Fibroblast of skin of right quadriceps (primary cell): ENCODE results near the gene CENPP.

Experiments used
- DNase-seq: peaks from one replicate; pipeline ENCODE4 v3.0.0-alpha.2; 2013

The CENPP gene

GRCh38 chr9:92603100-92603499 lies 277.3 kb downstream of the CENPP start:
- no peak for DNase-seq

GRCh38 chr9:92603990-92604389 lies 278.2 kb downstream of the CENPP start:
- DNase-seq: no peak

- no peak for DNase-seq
Measured at GRCh38 chr9:92605224-92605623, 279.5 kb downstream of the CENPP start.

GRCh38 chr9:92607088-92607487 lies 281.3 kb downstream of the CENPP start:
- DNase-seq: peak; percentile 80

GRCh38 chr9:92607773-92608172 lies 282.0 kb downstream of the CENPP start:
- DNase-seq: peak; percentile 89

- DNase-seq: peak; percentile 24
Measured at GRCh38 chr9:92608241-92608908, 282.6 kb downstream of the CENPP start.

- peak; percentile 31 for DNase-seq
Measured at GRCh38 chr9:92608909-92609445, 283.2 kb downstream of the CENPP start.

GRCh38 chr9:92610470-92611420 lies 285.0 kb downstream of the CENPP start:
- DNase-seq: no peak

GRCh38 chr9:92611621-92612285 lies 286.0 kb downstream of the CENPP start:
- no peak for DNase-seq

- no peak for DNase-seq
Measured at GRCh38 chr9:92612292-92612691, 286.5 kb downstream of the CENPP start.

- DNase-seq: no peak
Measured at GRCh38 chr9:92612816-92613215, 287.1 kb downstream of the CENPP start.

GRCh38 chr9:92613268-92614122 lies 287.7 kb downstream of the CENPP start:
- DNase-seq: no peak

GRCh38 chr9:92614123-92614510 lies 288.4 kb downstream of the CENPP start:
- no peak for DNase-seq

GRCh38 chr9:92614763-92615461 lies 289.2 kb downstream of the CENPP start:
- no peak for DNase-seq

- DNase-seq: no peak
Measured at GRCh38 chr9:92615790-92616189, 290.0 kb downstream of the CENPP start.

- no peak for DNase-seq
Measured at GRCh38 chr9:92616199-92616641, 290.5 kb downstream of the CENPP start.

- DNase-seq: peak; percentile 15
Measured at GRCh38 chr9:92616655-92617111, 290.9 kb downstream of the CENPP start.

- no peak for DNase-seq
Measured at GRCh38 chr9:92617195-92617813, 291.6 kb downstream of the CENPP start.

GRCh38 chr9:92617951-92618510 lies 292.3 kb downstream of the CENPP start:
- no peak for DNase-seq

GRCh38 chr9:92618633-92619225 lies 293.0 kb downstream of the CENPP start:
- no peak for DNase-seq
